Stimulated activated CD8-positive, alpha-beta memory T cell treated with anti-CD3 and anti-CD28 coated beads, Interleukin-12 subunit alpha, Interleukin-12 subunit beta, amount 100 ng/mL, for 24 hours (primary cell): ENCODE results near the gene STIP1.
A peak's percentile ranks its signal among the peaks of the same experiment; 100 is the strongest.

Source experiments
- DNase-seq: peaks from one replicate; pipeline ENCODE4 v3.0.0-alpha.2; 2020; ENCODE audit errors: extremely low read depth

STIP1 gene

GRCh38 chr11:64222651-64223000, 36.7 kb downstream of the STIP1 start:
- no peak for DNase-seq

- DNase-seq: no peak
These were observed 37.2 kb downstream of the STIP1 start for GRCh38 chr11:64223001-64223651.

GRCh38 chr11:64224151-64224890, 38.4 kb downstream of the STIP1 start:
- DNase-seq: no peak

- DNase-seq: no peak
These were observed 39.1 kb downstream of the STIP1 start for GRCh38 chr11:64224891-64225607.

- DNase-seq: peak; percentile 87
These were observed 39.9 kb downstream of the STIP1 start, which contains the start of the genes NUDT22 and TRPT1 for GRCh38 chr11:64225608-64226506. TSS of gene NUDT22 (plus strand) at chr11:64226274. CDS start at chr11:64226653, 379 bp downstream. TSS of gene TRPT1 (minus strand) at chr11:64226186. CDS start at chr11:64225860, 326 bp downstream.

- DNase-seq: no peak
These were observed 40.6 kb downstream of the STIP1 start for GRCh38 chr11:64226507-64227051.

- no peak for DNase-seq
These were observed 41.5 kb downstream of the STIP1 start for GRCh38 chr11:64227405-64227956.

GRCh38 chr11:64229090-64229743, 43.2 kb downstream of the STIP1 start:
- DNase-seq: no peak

GRCh38 chr11:64229744-64230170, 43.8 kb downstream of the STIP1 start:
- no peak for DNase-seq

GRCh38 chr11:64230171-64230984, 44.4 kb downstream of the STIP1 start, which contains the start of gene DNAJC4:
TSS of gene DNAJC4 (plus strand) at chr11:64230548. CDS start at chr11:64230855, 307 bp downstream.
- peak; percentile 74 for DNase-seq

GRCh38 chr11:64230985-64231365, 45.0 kb downstream of the STIP1 start:
- no peak for DNase-seq

- no peak for DNase-seq
These were observed 45.6 kb downstream of the STIP1 start for GRCh38 chr11:64231546-64231945.

- no peak for DNase-seq
These were observed 46.4 kb downstream of the STIP1 start for GRCh38 chr11:64232182-64232966.

GRCh38 chr11:64232967-64233315, 47.0 kb downstream of the STIP1 start:
- no peak for DNase-seq

- DNase-seq: no peak
These were observed 48.1 kb downstream of the STIP1 start, which contains the start of gene VEGFB for GRCh38 chr11:64233913-64234586. TSS of gene VEGFB (plus strand) at chr11:64234584. CDS start at chr11:64234834, 250 bp downstream.

GRCh38 chr11:64234647-64235379, 48.8 kb downstream of the STIP1 start:
- no peak for DNase-seq

GRCh38 chr11:64235437-64236161, 49.6 kb downstream of the STIP1 start:
- DNase-seq: no peak
